Measurements from ENCODE around the gene HEXB.
"Not testable (repeated sequence)": the region's sequence is repeated elsewhere in the genome, so short reads cannot be mapped to it uniquely, and the experiment has no call there.

HEXB gene

GRCh38 chr5:74673011-74673790 is 11.8 kb upstream of the HEXB start:
- no peak for DNase-seq (ENCODE audit: extremely low spot score)
- POLR2A ChIA-PET = no interaction called here
- TF ChIP-seq CTCF (IDR thresholded peaks at IDR 0.05; ENCODE audit: control extremely low read depth, extremely low read depth, low read depth, missing control alignments) = peak; percentile 13
- CTCF ChIA-PET = interaction anchor here (0.7 to 2.6 kb wide), 7 partner anchors 9 to 248 kb away, joined by 3 to 16 read pairs (median 4); partner anchors contain the start of gene HEXB

DNA sequence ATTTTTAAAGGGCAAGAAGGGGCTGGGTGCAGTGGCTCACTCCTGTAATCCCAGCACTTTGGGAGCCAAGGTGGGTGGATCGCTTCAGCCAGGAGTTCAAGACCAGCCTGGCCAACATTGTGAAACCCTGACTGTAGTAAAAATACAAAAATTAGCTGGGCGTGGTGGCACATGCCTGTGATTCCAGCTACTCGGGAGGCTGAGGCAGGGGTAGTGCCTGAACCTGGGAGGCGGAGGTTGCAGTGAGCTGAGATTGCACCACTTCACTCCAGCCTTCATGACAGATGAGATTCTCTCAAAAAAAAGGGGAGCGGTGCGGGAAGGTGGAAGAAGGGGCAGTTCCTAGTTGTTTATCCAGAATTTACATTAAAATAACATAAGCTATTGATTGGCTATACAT is 8.6 kb upstream of the HEXB start:
- POLR2A ChIA-PET = not testable (repeated sequence)
- CTCF ChIA-PET = interaction anchor here (1.8 kb wide), 1 partner anchor 10 kb away, joined by 4 read pairs; no protein-coding TSS in a partner anchor

DNA sequence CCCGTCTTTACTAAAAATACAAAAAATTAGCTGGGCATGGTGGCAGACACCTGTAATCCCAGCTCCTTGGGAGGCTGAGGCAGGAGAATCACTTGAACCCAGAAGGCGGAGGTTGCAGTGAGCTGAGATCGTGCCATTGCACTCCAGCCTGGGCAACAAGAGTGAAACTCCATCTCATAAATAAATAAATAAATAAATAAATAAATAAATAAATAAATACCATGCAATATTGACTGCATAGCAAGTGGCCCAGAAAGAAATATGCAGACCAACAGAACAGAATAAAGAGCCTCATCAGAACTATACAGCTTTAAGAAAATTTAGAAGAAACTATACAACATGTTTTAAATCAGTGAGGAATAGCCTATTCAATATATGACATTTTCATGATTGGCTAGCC is 6.9 kb upstream of the HEXB start:
- CTCF ChIA-PET = interaction anchor here (0.8 to 1.5 kb wide), 2 partner anchors 29 to 241 kb away, joined by 4 to 6 read pairs; no protein-coding TSS in a partner anchor
- DNase-seq (ENCODE audit: extremely low spot score); POLR2A ChIA-PET: not testable (repeated sequence)

More for the DNA sequence above, 8.6 kb upstream of the HEXB start:
- not testable (repeated sequence) for DNase-seq (ENCODE audit: extremely low spot score)

DNA sequence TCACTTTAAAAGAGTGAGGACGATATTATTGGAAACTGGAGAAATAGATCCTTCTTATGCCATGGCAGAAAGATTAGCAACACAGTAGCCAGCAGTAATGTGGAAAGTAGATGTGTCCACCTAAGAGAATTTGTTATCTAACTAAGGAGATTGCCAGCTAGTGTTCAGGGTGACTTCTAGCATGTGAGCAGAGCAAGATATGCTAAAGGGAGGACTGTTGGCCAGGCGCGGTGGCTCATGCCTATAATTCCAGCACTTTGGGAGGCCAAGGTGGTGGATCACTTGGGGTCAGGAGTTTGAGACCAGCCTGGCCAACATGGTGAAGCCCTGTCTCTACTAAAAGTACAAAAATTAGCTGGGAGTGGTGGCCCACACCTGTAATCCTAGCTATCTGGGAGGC is 5.7 kb upstream of the HEXB start:
- DNase-seq (ENCODE audit: extremely low spot score); POLR2A ChIA-PET; CTCF ChIA-PET: not testable (repeated sequence)

- TF ChIP-seq CTCF (IDR thresholded peaks at IDR 0.05; ENCODE audit: control extremely low read depth, extremely low read depth, low read depth, missing control alignments) = no peak
- no peak for DNase-seq (ENCODE audit: extremely low spot score)
- POLR2A ChIA-PET = no interaction called here
- CTCF ChIA-PET = no interaction called here
Measured at GRCh38 chr5:74679966-74680365, 5.1 kb upstream of the HEXB start.

DNA sequence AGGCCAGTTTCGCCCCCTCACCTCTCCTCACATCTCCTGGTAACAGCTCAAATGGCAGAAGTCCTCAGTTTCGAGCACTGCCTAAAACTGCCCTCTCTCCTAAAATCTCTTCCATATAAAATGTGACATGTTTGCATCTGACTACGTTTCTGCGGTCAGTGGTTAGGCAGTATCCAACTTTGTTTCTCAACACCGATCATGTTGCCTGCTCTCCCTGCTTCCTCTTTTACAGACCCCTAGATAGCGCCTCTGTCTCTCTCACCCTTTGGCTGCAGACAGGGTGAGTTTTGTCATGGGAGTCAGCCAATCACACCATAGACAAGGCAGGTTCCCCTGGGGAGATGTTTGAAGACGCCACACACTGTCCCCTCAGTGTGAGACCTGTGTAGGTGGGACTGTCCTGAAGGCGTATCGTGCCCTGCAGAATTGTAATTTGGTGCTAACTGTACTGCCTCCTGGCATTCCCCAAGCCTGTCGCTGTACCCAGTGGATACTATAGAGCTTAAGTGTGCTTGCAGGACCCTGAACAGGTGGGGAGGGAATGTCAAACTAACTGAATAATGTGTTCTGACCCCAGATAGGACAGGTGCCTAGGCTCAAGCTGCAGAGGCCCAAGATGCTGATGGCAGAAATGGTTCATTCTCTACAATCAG is 1.1 kb downstream of the HEXB start:
- DNase-seq (ENCODE audit: extremely low spot score) = peak; percentile 57
- POLR2A ChIA-PET = no interaction called here
- CTCF ChIA-PET = interaction anchor here (1.7 to 4.8 kb wide), 3 partner anchors 8 to 13 kb away, joined by 4 to 16 read pairs (median 4); no protein-coding TSS in a partner anchor
- TF ChIP-seq CTCF (IDR thresholded peaks at IDR 0.05; ENCODE audit: control extremely low read depth, extremely low read depth, low read depth, missing control alignments) = no peak

DNA sequence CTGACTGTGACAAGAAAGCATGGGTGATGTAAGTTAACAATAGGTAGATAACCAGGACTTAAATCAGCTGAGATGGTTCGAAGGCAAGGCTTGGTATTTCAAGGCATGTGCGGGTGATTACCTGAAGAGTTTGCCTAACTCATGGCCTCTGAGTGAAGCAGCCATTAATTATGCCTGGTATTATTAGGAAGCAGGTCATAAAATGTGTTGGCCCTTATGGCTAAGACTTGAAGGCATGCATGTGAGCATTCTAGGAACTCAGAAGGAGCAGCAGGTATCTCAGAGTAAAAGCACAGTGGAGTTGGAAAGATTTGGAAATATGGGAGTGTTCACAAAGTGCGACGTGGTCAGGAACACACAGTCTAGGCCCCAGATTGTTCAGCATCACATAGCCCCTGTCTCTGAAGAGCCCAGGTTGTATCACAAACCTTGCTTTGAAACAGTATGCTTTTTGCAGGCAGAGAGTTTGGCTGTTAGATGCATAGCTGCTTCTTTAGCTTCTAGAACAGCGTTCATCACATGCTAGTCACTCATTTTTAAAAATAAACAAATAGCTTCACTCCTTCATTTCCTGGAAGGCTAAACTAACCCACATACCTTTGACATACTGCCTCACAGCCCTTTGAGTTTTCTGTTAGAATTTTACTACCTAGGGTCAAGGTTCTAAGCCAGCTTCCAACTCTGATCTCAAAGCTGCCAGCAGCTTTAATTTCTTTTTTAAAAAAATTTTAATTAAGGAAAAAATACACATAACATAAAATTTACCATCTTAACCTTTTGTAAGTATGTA is 2.1 kb downstream of the HEXB start:
- no peak for TF ChIP-seq CTCF (IDR thresholded peaks at IDR 0.05; ENCODE audit: control extremely low read depth, extremely low read depth, low read depth, missing control alignments)
- ChIA-PET CTCF (interaction anchor here (0.8 to 4.8 kb wide), 3 partner anchors 12 to 52 kb away, joined by 3 to 16 read pairs (median 4); no protein-coding TSS in a partner anchor), POLR2A (no interaction called here)
- DNase-seq (ENCODE audit: extremely low spot score) = no peak
